ENCODE results near the gene PSMA1.
A peak's percentile ranks its signal among the peaks of the same experiment; 100 is the strongest.

Gene PSMA1

DNA sequence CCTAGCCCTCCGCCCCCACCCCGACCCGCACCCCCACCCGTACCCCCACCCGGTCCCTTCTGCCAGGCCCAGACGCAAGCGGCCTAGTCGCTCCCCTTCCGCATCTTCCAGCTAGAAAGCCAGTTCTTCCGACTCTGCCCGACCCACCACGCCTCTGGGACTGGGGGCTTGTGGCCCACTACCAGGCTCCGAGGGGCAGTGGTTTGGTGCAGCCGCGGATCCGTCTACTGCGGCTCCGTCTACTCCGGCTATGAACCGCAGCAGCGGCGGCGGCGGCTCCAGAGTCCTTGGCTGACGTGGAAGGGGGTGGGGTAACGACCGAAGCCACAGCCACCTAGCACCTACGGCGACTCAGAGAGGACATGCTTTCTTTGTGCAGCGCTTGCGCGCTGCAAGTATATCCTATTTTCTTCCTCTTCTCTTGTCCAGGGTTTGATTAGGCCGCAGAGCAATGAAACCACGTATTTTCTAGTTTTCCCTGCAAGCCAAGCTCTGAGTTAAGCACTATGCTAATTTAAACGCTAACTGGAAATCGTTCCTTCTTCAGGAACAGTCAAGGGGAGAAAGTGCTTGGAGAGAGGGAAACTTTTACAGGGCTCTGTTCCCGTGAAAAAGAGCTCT lies 20.5 kb downstream of the PSMA1 start, which contains the start of gene COPB1:
Gene COPB1, minus strand, starts transcription at position 252 of the 621 bp plus-strand sequence. CDS start 883 bp downstream, outside the sequence.
- TF ChIP-seq, protein P1, sequence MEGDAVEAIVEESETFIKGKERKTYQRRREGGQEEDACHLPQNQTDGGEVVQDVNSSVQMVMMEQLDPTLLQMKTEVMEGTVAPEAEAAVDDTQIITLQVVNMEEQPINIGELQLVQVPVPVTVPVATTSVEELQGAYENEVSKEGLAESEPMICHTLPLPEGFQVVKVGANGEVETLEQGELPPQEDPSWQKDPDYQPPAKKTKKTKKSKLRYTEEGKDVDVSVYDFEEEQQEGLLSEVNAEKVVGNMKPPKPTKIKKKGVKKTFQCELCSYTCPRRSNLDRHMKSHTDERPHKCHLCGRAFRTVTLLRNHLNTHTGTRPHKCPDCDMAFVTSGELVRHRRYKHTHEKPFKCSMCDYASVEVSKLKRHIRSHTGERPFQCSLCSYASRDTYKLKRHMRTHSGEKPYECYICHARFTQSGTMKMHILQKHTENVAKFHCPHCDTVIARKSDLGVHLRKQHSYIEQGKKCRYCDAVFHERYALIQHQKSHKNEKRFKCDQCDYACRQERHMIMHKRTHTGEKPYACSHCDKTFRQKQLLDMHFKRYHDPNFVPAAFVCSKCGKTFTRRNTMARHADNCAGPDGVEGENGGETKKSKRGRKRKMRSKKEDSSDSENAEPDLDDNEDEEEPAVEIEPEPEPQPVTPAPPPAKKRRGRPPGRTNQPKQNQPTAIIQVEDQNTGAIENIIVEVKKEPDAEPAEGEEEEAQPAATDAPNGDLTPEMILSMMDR (IDR thresholded peaks at IDR 0.05): no peak
- Histone ChIP-seq H3K36me3 (peaks cover 19 to 48% (median 26%) of the 10 kb centered on the region in 3 donors), H3K27me3 (no peaks in the 10 kb centered on the region), H3K9me3 (no peaks in the 10 kb centered on the region), H3K27ac (peak within 1 kb of the TSS; percentile 88 to 94), H3K4me1 (peaks cover 0 to 31% (median 17%) of the 10 kb centered on the region in 4 donors), H3K4me3 (peak within 1 kb of the TSS; percentile 83 to 98)
- peak; percentile 93 to 95 for DNase-seq
- intact Hi-C loops (cut with DNase I; ENCODE audit: low total_unique reads): no loop called here

DNA sequence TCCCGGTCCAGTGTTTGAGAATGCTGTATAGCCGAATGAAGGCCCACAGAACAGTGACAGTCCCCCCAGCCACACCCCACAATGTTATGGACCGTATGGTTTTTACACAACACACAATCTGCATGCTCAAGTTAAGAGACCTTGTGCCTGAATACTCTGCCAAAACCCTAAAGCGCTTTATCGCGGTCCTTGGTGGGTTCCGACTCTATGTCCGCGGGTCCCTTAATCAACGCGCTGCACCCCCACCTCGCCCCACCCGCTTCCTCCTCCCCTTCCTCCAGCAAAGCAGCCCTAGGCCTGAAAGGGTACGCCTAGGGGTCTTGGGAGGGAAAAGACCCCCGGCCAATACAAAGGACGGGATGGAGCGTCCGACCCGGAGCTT lies 21.0 kb downstream of the PSMA1 start:
- TF ChIP-seq, protein P1 (IDR thresholded peaks at IDR 0.05): no peak
- peaks cover 0 to 31% (median 17%) of the 10 kb centered on the region in 4 donors for H3K4me1 ChIP-seq
- peaks cover 21 to 48% (median 26%) of the 10 kb centered on the region in 3 donors for H3K36me3 ChIP-seq
- peak in 1 of 2 donors; percentile 28 for DNase-seq
- H3K9me3 ChIP-seq: no peaks in the 10 kb centered on the region
- H3K27ac ChIP-seq: peak overlapping the region; percentile 88 to 94
- no peaks in the 10 kb centered on the region for H3K27me3 ChIP-seq
- H3K4me3 ChIP-seq: peak overlapping the region; percentile 83 to 98
- intact Hi-C loops (cut with DNase I; ENCODE audit: low total_unique reads): no loop called here

DNA sequence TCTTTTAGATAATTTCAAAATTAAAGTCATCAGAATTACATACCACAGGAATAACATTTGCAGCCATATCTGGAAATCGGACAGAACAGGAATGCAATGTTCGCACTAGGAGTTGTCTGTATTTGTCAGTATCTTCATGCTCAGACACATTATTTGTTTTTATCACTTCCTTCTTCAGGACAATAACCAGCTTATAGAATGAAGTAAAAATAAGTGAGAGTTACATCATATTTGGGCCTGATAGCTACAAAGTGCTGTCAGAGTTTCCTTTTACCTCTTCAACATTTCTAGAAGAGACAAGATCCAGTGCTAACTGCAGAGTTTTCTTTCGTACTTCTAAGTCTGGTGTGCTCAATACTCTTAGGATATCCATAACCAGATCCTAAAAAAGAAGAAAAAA lies 39.5 kb downstream of the PSMA1 start:
- TF ChIP-seq, protein P1 (IDR thresholded peaks at IDR 0.05): no peak
- no peaks in the 10 kb centered on the region for H3K4me1 ChIP-seq
- no peak for DNase-seq
- H3K27me3 ChIP-seq: no peaks in the 10 kb centered on the region
- H3K4me3 ChIP-seq: no peak overlapping the region
- intact Hi-C loops (cut with DNase I; ENCODE audit: low total_unique reads): no loop called here
- no peaks in the 10 kb centered on the region for H3K9me3 ChIP-seq
- peaks cover 94 to 99% (median 97%) of the 10 kb centered on the region in 3 donors for H3K36me3 ChIP-seq
- no peak overlapping the region for H3K27ac ChIP-seq

DNA sequence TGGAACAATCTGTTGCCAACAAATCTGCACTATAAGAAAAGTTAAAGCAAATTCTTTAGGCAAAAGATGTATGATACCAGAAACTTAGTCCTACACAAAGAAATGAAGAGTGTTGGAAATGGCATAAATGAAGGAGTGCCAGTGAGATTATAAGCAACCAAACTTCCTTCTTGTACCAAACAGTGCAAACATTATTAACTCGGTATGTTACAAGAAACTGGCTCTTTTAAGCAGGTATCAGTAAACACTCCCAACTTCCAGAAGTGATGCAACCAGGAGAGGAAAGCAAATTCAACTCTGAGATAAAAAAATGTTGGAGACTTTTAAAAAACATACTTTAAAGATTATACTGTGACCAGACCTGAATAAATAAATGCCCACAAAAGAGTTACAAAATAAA lies 49.1 kb downstream of the PSMA1 start:
- Histone ChIP-seq H3K36me3 (peaks cover 71 to 98% (median 83%) of the 10 kb centered on the region in 3 donors), H3K4me3 (no peak overlapping the region), H3K4me1 (peaks cover 0 to 11% (median 2%) of the 10 kb centered on the region in 4 donors), H3K9me3 (no peaks in the 10 kb centered on the region), H3K27ac (no peak overlapping the region), H3K27me3 (no peaks in the 10 kb centered on the region)
- DNase-seq: no peak
- TF ChIP-seq, protein P1 (IDR thresholded peaks at IDR 0.05): no peak
- intact Hi-C loops (cut with DNase I; ENCODE audit: low total_unique reads): no loop called here

DNA sequence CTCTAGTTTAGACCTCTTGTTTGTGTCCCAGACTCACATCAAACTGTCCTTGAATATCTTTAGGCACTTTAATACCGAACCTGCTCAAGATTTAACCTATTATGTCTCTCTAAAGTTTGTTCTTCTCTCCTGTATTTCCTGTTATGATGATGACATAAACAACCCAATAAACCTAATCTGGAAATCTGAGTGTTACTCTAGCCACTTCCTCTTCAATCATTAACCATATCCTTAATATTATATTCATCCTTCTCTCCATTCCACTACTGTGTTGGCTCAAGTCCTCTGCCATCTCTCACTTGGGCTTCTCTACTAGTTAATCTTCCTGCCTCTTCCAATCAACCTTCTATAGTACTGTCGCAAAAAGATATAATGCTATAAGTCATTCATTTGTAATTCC lies 56.6 kb downstream of the PSMA1 start:
- no peaks in the 10 kb centered on the region for H3K9me3 ChIP-seq
- TF ChIP-seq, protein P1 (IDR thresholded peaks at IDR 0.05): no peak
- DNase-seq: no peak
- H3K36me3 ChIP-seq: peaks cover 77 to 100% (median 87%) of the 10 kb centered on the region in 3 donors
- no peaks in the 10 kb centered on the region for H3K27me3 ChIP-seq
- no peak overlapping the region for H3K27ac ChIP-seq
- no peak overlapping the region for H3K4me3 ChIP-seq
- intact Hi-C loops (cut with DNase I; ENCODE audit: low total_unique reads): no loop called here
- H3K4me1 ChIP-seq: peaks cover 0 to 11% (median 2%) of the 10 kb centered on the region in 4 donors
